Measurements from ENCODE around the gene ORAI1. TPM values are rescaled to one million over a fixed set of nuclear protein-coding genes. Genes with fewer than 3 reads are reported as not detected.
A peak's percentile ranks its signal among the peaks of the same experiment; 100 is the strongest.

Gene ORAI1
- total RNA-seq, 3 donors from 2014 or later: 8.2 to 17.6 (median 13.6) TPM

DNA sequence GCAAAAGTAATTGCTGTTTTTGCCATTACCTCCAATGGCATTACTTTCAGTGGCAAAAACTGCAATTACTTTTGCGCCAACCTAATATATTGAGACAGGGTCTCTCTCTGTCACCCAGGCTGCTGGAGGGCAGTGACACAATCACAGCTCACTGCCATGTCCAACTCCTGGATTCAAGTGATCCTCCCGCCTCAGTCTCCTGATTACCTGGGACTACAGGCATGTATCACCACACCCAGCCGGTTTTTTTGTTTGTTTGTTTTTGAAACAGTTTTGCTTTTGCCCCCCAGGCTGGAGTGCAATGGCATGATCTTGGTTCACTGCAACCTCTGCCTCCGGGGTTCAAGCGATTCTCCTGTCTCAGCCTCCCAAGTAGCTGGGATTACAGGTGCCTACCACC, 29.8 kb upstream of the ORAI1 start:
- intact Hi-C loops (cut with DNase I, micrococcal nuclease): no loop called here
- ATAC-seq: no peak
- TF ChIP-seq, protein P1, sequence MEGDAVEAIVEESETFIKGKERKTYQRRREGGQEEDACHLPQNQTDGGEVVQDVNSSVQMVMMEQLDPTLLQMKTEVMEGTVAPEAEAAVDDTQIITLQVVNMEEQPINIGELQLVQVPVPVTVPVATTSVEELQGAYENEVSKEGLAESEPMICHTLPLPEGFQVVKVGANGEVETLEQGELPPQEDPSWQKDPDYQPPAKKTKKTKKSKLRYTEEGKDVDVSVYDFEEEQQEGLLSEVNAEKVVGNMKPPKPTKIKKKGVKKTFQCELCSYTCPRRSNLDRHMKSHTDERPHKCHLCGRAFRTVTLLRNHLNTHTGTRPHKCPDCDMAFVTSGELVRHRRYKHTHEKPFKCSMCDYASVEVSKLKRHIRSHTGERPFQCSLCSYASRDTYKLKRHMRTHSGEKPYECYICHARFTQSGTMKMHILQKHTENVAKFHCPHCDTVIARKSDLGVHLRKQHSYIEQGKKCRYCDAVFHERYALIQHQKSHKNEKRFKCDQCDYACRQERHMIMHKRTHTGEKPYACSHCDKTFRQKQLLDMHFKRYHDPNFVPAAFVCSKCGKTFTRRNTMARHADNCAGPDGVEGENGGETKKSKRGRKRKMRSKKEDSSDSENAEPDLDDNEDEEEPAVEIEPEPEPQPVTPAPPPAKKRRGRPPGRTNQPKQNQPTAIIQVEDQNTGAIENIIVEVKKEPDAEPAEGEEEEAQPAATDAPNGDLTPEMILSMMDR (IDR thresholded peaks at IDR 0.05): no peak
- H3K4me3 ChIP-seq: no peak overlapping the region
- DNase-seq: no peak
- H3K4me1 ChIP-seq (ENCODE audit: low read depth): peaks cover 11% of the 10 kb centered on the region
- no peaks in the 10 kb centered on the region for H3K36me3 ChIP-seq (ENCODE audit: low read depth)
- no peaks in the 10 kb centered on the region for H3K9me3 ChIP-seq

DNA sequence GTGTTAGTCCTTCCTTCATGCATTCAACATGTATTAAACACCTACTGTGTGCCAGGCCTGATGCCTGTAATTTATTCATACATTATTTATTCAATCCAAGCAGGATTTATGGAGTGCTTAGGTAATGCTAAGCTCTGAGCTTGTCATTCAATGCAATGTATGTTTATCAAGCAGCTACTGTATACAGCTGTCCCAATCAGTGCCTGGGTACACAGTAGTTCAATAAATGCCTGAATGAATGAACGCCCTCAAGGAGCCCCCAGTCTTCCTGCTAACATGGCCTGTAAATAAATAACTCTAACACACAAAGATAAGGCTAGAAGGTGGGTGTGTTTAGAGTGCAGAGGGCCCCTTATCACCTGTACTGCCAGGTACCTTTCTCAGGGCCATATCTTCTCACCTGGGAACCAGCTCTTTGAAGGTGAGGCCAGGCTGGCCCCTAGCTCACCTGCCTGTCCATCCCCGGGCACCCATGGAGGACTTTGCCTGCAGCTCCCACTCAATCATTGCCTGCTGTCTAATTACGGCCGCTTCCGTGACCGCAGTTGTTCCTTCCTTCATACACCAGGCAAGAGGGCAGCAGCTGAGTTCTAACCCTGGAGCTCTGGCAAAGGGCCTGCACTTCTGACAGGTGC, 25.5 kb upstream of the ORAI1 start:
- Histone ChIP-seq H3K4me1 (ENCODE audit: low read depth) (peaks cover 11% of the 10 kb centered on the region), H3K9me3 (no peaks in the 10 kb centered on the region), H3K4me3 (no peak overlapping the region), H3K36me3 (ENCODE audit: low read depth) (no peaks in the 10 kb centered on the region)
- DNase-seq: peak; percentile 56 to 75 (median 72)
- TF ChIP-seq, protein P1 (IDR thresholded peaks at IDR 0.05): no peak
- intact Hi-C loops (cut with DNase I, micrococcal nuclease): no loop called here
- ATAC-seq: peak; percentile 92

DNA sequence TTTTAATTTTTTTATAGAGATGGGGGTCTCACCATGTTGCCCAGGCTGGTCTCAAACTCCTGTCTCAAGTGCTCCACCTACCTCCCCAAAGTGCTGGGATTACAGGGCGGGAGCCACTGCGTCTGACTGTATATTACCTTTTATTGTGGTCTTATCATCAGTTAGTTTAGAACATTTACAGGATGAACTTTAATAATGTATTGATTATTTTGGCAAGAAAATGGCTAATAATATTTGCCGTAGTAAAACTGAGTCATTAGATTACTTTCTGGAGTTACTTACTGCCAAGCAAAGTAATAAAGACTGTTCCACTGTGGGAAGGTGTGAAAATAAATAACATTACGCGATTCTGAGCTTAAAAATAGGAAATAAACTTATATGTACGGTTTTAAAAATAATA, 23.6 kb upstream of the ORAI1 start:
- Histone ChIP-seq H3K4me1 (ENCODE audit: low read depth) (peaks cover 11% of the 10 kb centered on the region), H3K4me3 (no peak overlapping the region), H3K9me3 (no peaks in the 10 kb centered on the region), H3K36me3 (ENCODE audit: low read depth) (no peaks in the 10 kb centered on the region)
- TF ChIP-seq, protein P1 (IDR thresholded peaks at IDR 0.05): no peak
- intact Hi-C loops (cut with DNase I, micrococcal nuclease): no loop called here
- DNase-seq (no peak), ATAC-seq (no peak)

DNA sequence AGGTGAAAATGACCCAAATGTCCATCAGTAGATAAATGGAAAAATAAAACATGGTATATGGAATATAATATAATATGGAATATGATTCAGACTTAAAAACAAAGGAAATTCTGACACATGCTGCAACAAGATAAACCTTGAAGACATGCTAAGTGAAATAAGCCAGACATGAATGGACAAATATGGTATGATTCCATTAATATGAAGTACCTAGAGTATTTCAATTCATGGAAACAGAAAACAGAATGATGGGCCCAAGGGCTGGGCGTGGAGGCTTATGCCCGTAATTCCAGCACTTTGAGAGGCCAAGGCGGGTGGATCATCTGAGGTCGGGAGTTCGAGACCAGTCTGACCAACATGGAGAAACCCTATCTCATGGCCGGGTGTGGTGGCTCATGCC, 22.7 kb upstream of the ORAI1 start:
- no peak for ATAC-seq
- Histone ChIP-seq H3K4me3 (no peak overlapping the region), H3K36me3 (ENCODE audit: low read depth) (no peaks in the 10 kb centered on the region), H3K9me3 (no peaks in the 10 kb centered on the region), H3K4me1 (ENCODE audit: low read depth) (peaks cover 6% of the 10 kb centered on the region)
- no peak for DNase-seq
- intact Hi-C loops (cut with DNase I, micrococcal nuclease): no loop called here
- TF ChIP-seq, protein P1 (IDR thresholded peaks at IDR 0.05): no peak

DNA sequence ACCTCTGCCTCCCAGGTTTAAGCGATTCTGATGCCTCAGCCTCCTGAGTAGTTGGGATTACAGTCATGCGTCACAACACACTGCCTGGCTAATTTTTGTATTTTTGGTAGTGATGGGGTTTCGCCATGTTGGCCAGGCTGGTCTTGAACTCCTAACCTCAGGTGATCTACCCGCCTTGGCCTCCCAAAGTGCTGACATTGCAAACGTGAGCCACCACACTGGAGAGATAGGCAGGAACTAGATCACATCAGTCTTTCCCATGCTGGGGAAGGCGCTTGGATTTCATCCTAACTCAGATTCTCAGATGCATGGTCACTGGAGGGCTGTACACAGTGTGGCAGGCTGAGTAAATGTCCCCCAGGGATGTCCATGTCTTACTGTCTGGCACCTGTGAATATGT, 18.0 kb upstream of the ORAI1 start:
- intact Hi-C loops (cut with DNase I, micrococcal nuclease): no loop called here
- Histone ChIP-seq H3K9me3 (no peaks in the 10 kb centered on the region), H3K4me1 (ENCODE audit: low read depth) (no peaks in the 10 kb centered on the region), H3K4me3 (no peak overlapping the region), H3K36me3 (ENCODE audit: low read depth) (no peaks in the 10 kb centered on the region)
- ATAC-seq (no peak), DNase-seq (no peak)
- TF ChIP-seq, protein P1 (IDR thresholded peaks at IDR 0.05): no peak
